Colonic mucosa (tissue), 4 donors: ENCODE results near the gene TRAK1. TPM values are rescaled to one million over a fixed set of nuclear protein-coding genes. Genes with fewer than 3 reads are reported as not detected.

Experiments
- DNase-seq: peaks from one replicate; pipeline ENCODE4 v3.0.0-alpha.2; 2020
- H3K27ac ChIP-seq: fragments of 200-600 bp; one replicate; pipeline ENCODE4 v1.8.0; 2021
- H3K27me3 ChIP-seq: fragments of 200-600 bp; one replicate; pipeline ENCODE4 v1.8.0; 2021
- H3K36me3 ChIP-seq: fragments of 200-600 bp; one replicate; pipeline ENCODE4 v1.8.0; 2021
- H3K4me1 ChIP-seq: fragments of 200-600 bp; one replicate; pipeline ENCODE4 v1.8.0; 2021; ENCODE audit warnings: mild to moderate bottlenecking
- H3K4me3 ChIP-seq: fragments of 200-600 bp; one replicate; pipeline ENCODE4 v1.8.0; 2021
- H3K9ac ChIP-seq, 2 donors: one replicate each; pipeline ENCODE4 v1.7.0; 2013; ENCODE audit warnings: control low read depth in 2 of 2, low read depth in 2 of 2, low read length in 2 of 2
- H3K9me3 ChIP-seq: fragments of 200-600 bp; one replicate; pipeline ENCODE4 v1.8.0; 2021
- intact Hi-C: fragments of 100-400 bp; cut with DNase I; formaldehyde crosslinking; loops from one replicate; pipeline ENCODE4 v1.14.1; 2022
- total RNA-seq, 2 donors: library from RNA; stranded (reverse); fragmentation: NEBNext Ultra II Directional in 1 of 2; extraction: Animal tissue kit (Norgen Biotek cat#: 25700) in 1 of 2; gene quantifications; one replicate each; pipeline ENCODE4 v1.2.1, GENCODE V29; 2021
- TF ChIP-seq, protein P1 (sequence below): fragments of 200-600 bp; IDR thresholded peaks from one replicate; pipeline ENCODE4 v1.8.0; 2022; ENCODE audit warnings: antibody characterized with exemption, mild to moderate bottlenecking
- donor health status: healthy.
- donor health status: DM: no; HTN: no; CAD: no.
- donor health status: DM: no; HTN: no; CAD: no.

The TRAK1 gene
- total RNA-seq, 2 donors from 2014 or later, result 58.9 to 70.3 TPM

DNA sequence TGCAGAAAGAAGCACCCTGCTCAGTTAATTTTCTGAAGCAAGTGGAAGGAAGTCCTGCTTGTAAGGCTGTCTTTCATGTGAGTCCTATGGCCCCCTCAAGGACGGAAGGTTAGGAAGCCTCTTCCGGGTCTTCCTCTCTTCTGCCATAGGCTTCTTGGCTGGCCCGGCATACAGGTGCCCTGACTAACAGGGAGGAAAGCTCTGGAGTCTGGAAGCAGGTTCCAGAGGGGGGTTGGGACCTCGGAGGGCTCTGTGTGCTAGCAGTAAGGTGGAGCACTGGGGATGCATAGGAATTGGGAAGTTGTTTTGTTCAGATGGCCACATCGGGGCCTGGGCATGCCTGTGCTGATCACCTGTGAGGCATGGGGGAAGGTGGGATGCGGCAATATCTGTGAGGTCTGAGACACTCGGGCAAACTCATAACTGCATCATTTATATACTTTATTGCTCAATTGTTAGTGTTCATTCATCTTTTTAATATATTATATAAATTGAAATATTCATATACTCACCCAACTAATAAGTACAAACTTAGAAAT is 49.6 kb downstream of the TRAK1 start:
- H3K27ac ChIP-seq, result no peak overlapping the region
- H3K4me1 ChIP-seq, result no peaks in the 10 kb centered on the region
- no peaks in the 10 kb centered on the region for H3K36me3 ChIP-seq
- TF ChIP-seq, protein P1, sequence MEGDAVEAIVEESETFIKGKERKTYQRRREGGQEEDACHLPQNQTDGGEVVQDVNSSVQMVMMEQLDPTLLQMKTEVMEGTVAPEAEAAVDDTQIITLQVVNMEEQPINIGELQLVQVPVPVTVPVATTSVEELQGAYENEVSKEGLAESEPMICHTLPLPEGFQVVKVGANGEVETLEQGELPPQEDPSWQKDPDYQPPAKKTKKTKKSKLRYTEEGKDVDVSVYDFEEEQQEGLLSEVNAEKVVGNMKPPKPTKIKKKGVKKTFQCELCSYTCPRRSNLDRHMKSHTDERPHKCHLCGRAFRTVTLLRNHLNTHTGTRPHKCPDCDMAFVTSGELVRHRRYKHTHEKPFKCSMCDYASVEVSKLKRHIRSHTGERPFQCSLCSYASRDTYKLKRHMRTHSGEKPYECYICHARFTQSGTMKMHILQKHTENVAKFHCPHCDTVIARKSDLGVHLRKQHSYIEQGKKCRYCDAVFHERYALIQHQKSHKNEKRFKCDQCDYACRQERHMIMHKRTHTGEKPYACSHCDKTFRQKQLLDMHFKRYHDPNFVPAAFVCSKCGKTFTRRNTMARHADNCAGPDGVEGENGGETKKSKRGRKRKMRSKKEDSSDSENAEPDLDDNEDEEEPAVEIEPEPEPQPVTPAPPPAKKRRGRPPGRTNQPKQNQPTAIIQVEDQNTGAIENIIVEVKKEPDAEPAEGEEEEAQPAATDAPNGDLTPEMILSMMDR, result no peak
- no peak for DNase-seq
- no peaks in the 10 kb centered on the region for H3K27me3 ChIP-seq
- no peaks in the 10 kb centered on the region for H3K9me3 ChIP-seq
- H3K4me3 ChIP-seq, result no peak overlapping the region
- H3K9ac ChIP-seq, result no peak overlapping the region
- intact Hi-C loops, result no loop called here

GRCh38 chr3:42143440-42143839 is 52.3 kb downstream of the TRAK1 start:
- TF ChIP-seq, protein P1, result no peak
- Histone ChIP-seq H3K27me3 (no peaks in the 10 kb centered on the region), H3K9ac (no peak overlapping the region), H3K4me3 (no peak overlapping the region), H3K27ac (no peak overlapping the region), H3K4me1 (no peaks in the 10 kb centered on the region), H3K9me3 (no peaks in the 10 kb centered on the region), H3K36me3 (no peaks in the 10 kb centered on the region)
- no peak for DNase-seq
- intact Hi-C loops, result no loop called here

DNA sequence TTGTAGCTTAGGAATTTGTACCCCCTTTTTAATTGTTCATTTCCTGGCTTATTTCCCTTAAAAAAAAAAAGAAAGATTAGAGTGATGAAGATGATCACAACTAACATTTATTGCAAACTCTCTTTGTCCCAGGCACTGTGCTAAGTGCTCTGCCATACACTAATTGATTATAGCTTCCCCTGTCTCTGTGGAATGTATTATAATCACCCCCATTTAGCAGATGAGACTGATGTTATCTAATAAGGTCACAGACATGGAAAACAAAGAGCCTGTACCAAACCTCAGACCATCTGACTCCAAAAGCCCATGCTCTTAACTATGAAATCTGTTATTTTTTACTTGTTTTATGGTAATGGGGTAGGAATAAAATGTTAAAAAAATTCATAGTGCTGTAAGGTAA is 53.1 kb downstream of the TRAK1 start:
- H3K4me3 ChIP-seq, result no peak overlapping the region
- no peaks in the 10 kb centered on the region for H3K36me3 ChIP-seq
- TF ChIP-seq, protein P1, result no peak
- no peaks in the 10 kb centered on the region for H3K9me3 ChIP-seq
- no peak overlapping the region for H3K9ac ChIP-seq
- H3K4me1 ChIP-seq, result peaks cover 3% of the 10 kb centered on the region
- H3K27ac ChIP-seq, result no peak overlapping the region
- H3K27me3 ChIP-seq, result no peaks in the 10 kb centered on the region
- intact Hi-C loops, result no loop called here
- no peak for DNase-seq

DNA sequence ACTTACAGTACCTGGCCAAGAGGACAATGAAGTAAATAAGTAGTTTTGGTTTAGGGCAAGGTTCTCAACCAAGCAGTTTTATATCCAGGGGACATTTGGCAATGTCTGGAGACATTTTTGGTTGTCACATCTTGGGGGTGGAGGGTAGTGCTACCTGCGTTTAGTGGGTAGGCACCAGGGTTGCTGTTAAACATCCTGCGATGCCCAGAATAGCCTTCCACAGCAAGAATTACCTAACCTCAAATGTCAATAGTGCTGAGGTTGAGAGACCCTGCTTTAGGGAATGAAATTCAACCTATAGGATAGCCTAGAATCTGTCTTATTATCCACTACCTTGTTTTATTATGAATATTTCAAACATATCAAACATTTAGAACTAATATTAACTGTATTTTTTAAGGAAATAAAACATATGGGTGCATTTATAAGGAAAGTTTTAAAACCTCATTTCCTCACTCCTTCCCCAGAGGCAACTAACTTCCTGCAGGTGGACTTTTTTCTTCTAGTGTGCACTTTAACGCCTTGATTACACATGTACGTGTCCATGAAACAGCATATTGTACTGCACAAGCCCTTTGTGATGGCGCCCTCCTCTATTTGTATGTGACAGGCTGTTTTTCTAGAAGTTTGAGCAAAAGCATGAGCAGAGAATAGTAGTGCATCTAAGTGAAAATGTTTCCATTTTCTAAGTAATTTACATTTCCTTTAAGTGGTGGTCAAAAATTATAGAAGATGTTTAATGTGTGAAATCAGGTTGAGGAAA is 57.1 kb downstream of the TRAK1 start:
- H3K36me3 ChIP-seq, result no peaks in the 10 kb centered on the region
- H3K4me1 ChIP-seq, result peaks cover 10% of the 10 kb centered on the region
- no peak overlapping the region for H3K4me3 ChIP-seq
- DNase-seq, result no peak
- no peak overlapping the region for H3K27ac ChIP-seq
- H3K9me3 ChIP-seq, result no peaks in the 10 kb centered on the region
- no peak overlapping the region for H3K9ac ChIP-seq
- intact Hi-C loops, result no loop called here
- TF ChIP-seq, protein P1, result no peak
- no peaks in the 10 kb centered on the region for H3K27me3 ChIP-seq

GRCh38 chr3:42148982-42149432 is 57.9 kb downstream of the TRAK1 start:
- TF ChIP-seq, protein P1, result no peak
- peak; percentile 39 for DNase-seq
- no peaks in the 10 kb centered on the region for H3K9me3 ChIP-seq
- H3K36me3 ChIP-seq, result no peaks in the 10 kb centered on the region
- H3K27ac ChIP-seq, result no peak overlapping the region
- no peak overlapping the region for H3K9ac ChIP-seq
- H3K4me1 ChIP-seq, result peaks cover 10% of the 10 kb centered on the region
- H3K4me3 ChIP-seq, result no peak overlapping the region
- intact Hi-C loops, result no loop called here
- H3K27me3 ChIP-seq, result no peaks in the 10 kb centered on the region
